ENCODE results near the gene SLIT3. TPM values are rescaled to one million over a fixed set of nuclear protein-coding genes. Genes with fewer than 3 reads are reported as not detected.

Gene SLIT3
- total and polyA plus RNA-seq, 9 of the 15 experiments (the other 6 are each of a cell fraction or from before 2014, with no cell fraction given) = 0.01 to 0.04 TPM; not detected in 7

DNA sequence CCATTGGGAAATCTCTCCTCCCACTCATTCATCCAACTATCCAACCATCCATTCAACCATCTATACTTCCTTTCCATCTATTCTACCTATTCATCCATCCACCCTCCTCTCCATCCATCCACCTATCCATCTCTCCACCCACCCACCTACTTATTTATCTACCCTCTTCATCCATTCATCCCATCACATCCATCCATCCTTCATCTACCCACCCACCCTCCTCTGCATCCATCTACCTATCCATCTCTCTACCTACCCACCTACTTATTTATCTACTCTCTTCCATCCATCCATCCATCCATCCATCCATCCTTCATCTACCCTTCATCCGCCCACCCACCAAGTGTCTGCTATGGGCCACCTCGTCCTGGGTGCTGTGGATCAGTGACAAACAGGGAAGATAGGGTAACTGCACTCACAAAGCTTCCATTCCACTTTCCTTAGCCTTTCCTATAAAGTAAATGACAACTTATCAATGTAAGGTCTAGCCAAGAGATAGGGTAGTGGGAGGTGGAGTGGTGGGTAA, 625.0 kb downstream of the SLIT3 start:
- Histone ChIP-seq H3K9me1 (ENCODE audit: control insufficient read depth, insufficient read depth, low read length) (no peaks in the 10 kb centered on the region), H3K4me1 (replicated peaks in 1 of 2; ENCODE audit: control insufficient read depth in 2 of 2, insufficient read depth in 2 of 2, low read length in 2 of 2) (peaks cover 0 to 5% of the 10 kb centered on the region in 2 experiments; a peak in 1 of 5 replicates), H3K4me3 (no peak overlapping the region), H3K27me3 (ENCODE audit: control insufficient read depth in 2 of 2, insufficient read depth in 2 of 2, low read length in 2 of 2) (peaks cover 0 to 17% of the 10 kb centered on the region in 2 experiments; a peak in 3 of 5 replicates), H4K20me1 (replicated peaks; ENCODE audit: control insufficient read depth, insufficient read depth, low read length) (peaks cover 7% of the 10 kb centered on the region; the same call in 1 of the 2 replicates), H3K79me2 (ENCODE audit: control insufficient read depth, insufficient read depth, low read length) (no peaks in the 10 kb centered on the region), H3K9me3 (replicated peaks; ENCODE audit: control insufficient read depth, insufficient read depth, low read depth, low read length) (no peaks in the 10 kb centered on the region), H3K27ac (ENCODE audit: extremely low read depth, low read depth, low read length) (no peak overlapping the region), H3K4me2 (ENCODE audit: insufficient read depth, low read length) (no peak overlapping the region), H3K36me3 (ENCODE audit: control insufficient read depth, insufficient read depth, low read length) (no peaks in the 10 kb centered on the region), H2AFZ (ENCODE audit: low read depth, low read length) (no peak overlapping the region), H3K9ac (ENCODE audit: insufficient read depth in 1 of 2, low read depth in 2 of 2, low read length in 2 of 2) (no peak overlapping the region)
- BruUV-seq (replicated peaks) = no TSS peak
- intact Hi-C loops (cut with micrococcal nuclease) = loop anchor here (2.0 kb wide), 1 partner anchor 407 kb away; no protein-coding TSS in a partner anchor
- POLR2A ChIA-PET = no interaction called here
- DNase-seq (ENCODE audit: extremely low read depth in 1 of 4, low spot score in 3 of 4) = no peak
- in situ Hi-C loops (cut with MboI) = no loop called here
- no peak for ATAC-seq
- CTCF ChIA-PET (ENCODE audit: low intra/inter-chr PET ratio) = no interaction called here
- 7% methylated on average over 2 of the region's 2 CpGs for WGBS (ENCODE audit: insufficient coverage, low coverage, missing lambda C conversion rate)
- no peak for FAIRE-seq
- TF ChIP-seq, protein P1, sequence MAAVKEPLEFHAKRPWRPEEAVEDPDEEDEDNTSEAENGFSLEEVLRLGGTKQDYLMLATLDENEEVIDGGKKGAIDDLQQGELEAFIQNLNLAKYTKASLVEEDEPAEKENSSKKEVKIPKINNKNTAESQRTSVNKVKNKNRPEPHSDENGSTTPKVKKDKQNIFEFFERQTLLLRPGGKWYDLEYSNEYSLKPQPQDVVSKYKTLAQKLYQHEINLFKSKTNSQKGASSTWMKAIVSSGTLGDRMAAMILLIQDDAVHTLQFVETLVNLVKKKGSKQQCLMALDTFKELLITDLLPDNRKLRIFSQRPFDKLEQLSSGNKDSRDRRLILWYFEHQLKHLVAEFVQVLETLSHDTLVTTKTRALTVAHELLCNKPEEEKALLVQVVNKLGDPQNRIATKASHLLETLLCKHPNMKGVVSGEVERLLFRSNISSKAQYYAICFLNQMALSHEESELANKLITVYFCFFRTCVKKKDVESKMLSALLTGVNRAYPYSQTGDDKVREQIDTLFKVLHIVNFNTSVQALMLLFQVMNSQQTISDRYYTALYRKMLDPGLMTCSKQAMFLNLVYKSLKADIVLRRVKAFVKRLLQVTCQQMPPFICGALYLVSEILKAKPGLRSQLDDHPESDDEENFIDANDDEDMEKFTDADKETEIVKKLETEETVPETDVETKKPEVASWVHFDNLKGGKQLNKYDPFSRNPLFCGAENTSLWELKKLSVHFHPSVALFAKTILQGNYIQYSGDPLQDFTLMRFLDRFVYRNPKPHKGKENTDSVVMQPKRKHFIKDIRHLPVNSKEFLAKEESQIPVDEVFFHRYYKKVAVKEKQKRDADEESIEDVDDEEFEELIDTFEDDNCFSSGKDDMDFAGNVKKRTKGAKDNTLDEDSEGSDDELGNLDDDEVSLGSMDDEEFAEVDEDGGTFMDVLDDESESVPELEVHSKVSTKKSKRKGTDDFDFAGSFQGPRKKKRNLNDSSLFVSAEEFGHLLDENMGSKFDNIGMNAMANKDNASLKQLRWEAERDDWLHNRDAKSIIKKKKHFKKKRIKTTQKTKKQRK (IDR thresholded peaks at IDR 0.05; ENCODE audit: borderline replicate concordance, low read depth, low read length) = no peak
- TF ChIP-seq POLR2AphosphoS5 (IDR thresholded peaks at IDR 0.05; ENCODE audit: control insufficient read depth, insufficient read depth, low read depth, low read length) (no peak), ELF1 (tag; IDR thresholded peaks at IDR 0.05) (no peak), CSDE1 (IDR thresholded peaks at IDR 0.05) (no peak), SUPT5H (IDR thresholded peaks at IDR 0.05) (no peak)
- TF ChIP-seq, protein P2, sequence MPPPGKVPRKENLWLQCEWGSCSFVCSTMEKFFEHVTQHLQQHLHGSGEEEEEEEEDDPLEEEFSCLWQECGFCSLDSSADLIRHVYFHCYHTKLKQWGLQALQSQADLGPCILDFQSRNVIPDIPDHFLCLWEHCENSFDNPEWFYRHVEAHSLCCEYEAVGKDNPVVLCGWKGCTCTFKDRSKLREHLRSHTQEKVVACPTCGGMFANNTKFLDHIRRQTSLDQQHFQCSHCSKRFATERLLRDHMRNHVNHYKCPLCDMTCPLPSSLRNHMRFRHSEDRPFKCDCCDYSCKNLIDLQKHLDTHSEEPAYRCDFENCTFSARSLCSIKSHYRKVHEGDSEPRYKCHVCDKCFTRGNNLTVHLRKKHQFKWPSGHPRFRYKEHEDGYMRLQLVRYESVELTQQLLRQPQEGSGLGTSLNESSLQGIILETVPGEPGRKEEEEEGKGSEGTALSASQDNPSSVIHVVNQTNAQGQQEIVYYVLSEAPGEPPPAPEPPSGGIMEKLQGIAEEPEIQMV (tag; conservative IDR thresholded peaks at IDR 0.05; ENCODE audit: low read depth) = no peak
- TF ChIP-seq, protein P3, sequence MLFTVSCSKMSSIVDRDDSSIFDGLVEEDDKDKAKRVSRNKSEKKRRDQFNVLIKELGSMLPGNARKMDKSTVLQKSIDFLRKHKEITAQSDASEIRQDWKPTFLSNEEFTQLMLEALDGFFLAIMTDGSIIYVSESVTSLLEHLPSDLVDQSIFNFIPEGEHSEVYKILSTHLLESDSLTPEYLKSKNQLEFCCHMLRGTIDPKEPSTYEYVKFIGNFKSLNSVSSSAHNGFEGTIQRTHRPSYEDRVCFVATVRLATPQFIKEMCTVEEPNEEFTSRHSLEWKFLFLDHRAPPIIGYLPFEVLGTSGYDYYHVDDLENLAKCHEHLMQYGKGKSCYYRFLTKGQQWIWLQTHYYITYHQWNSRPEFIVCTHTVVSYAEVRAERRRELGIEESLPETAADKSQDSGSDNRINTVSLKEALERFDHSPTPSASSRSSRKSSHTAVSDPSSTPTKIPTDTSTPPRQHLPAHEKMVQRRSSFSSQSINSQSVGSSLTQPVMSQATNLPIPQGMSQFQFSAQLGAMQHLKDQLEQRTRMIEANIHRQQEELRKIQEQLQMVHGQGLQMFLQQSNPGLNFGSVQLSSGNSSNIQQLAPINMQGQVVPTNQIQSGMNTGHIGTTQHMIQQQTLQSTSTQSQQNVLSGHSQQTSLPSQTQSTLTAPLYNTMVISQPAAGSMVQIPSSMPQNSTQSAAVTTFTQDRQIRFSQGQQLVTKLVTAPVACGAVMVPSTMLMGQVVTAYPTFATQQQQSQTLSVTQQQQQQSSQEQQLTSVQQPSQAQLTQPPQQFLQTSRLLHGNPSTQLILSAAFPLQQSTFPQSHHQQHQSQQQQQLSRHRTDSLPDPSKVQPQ (CRISPR knock-in tag; IDR thresholded peaks at IDR 0.05; ENCODE audit: borderline replicate concordance) = no peak
- TF ChIP-seq, protein P4, sequence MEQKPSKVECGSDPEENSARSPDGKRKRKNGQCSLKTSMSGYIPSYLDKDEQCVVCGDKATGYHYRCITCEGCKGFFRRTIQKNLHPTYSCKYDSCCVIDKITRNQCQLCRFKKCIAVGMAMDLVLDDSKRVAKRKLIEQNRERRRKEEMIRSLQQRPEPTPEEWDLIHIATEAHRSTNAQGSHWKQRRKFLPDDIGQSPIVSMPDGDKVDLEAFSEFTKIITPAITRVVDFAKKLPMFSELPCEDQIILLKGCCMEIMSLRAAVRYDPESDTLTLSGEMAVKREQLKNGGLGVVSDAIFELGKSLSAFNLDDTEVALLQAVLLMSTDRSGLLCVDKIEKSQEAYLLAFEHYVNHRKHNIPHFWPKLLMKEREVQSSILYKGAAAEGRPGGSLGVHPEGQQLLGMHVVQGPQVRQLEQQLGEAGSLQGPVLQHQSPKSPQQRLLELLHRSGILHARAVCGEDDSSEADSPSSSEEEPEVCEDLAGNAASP (IDR thresholded peaks at IDR 0.05) = no peak
- TF ChIP-seq, protein P5, sequence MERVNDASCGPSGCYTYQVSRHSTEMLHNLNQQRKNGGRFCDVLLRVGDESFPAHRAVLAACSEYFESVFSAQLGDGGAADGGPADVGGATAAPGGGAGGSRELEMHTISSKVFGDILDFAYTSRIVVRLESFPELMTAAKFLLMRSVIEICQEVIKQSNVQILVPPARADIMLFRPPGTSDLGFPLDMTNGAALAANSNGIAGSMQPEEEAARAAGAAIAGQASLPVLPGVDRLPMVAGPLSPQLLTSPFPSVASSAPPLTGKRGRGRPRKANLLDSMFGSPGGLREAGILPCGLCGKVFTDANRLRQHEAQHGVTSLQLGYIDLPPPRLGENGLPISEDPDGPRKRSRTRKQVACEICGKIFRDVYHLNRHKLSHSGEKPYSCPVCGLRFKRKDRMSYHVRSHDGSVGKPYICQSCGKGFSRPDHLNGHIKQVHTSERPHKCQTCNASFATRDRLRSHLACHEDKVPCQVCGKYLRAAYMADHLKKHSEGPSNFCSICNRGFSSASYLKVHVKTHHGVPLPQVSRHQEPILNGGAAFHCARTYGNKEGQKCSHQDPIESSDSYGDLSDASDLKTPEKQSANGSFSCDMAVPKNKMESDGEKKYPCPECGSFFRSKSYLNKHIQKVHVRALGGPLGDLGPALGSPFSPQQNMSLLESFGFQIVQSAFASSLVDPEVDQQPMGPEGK (CRISPR knock-in tag; IDR thresholded peaks at IDR 0.05; ENCODE audit: borderline replicate concordance) = no peak
